Measurements from ENCODE around the gene FAM20B.

The FAM20B gene

DNA sequence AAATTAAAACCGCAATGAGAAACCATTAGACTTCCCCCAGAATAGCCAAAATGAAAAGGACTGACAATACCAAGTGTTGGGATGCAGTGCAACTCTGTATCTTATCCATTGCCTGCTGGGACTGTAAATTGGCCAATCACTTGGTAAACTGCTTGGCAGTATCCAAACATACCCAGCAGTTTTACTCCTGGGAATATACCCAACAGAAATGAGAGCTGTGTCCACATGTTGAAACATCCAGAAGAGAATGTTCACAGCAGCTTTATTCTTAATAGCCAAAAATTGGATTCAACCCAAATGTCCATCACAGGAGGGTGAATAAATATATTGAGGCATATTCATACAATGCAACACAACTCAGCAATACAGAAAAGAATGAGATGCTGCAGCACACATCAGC is 13.7 kb upstream of the FAM20B start:
- in situ Hi-C loops (cut with MboI; ENCODE audit: low pct_unique_long_range_greater_than_20kb, low sequenced_read_pairs, unreplicated experiment) = loop anchor here (25.0 kb wide), 1 partner anchor 250 kb away; no protein-coding TSS in a partner anchor
- DNase-seq (ENCODE audit: low spot score) = no peak

DNA sequence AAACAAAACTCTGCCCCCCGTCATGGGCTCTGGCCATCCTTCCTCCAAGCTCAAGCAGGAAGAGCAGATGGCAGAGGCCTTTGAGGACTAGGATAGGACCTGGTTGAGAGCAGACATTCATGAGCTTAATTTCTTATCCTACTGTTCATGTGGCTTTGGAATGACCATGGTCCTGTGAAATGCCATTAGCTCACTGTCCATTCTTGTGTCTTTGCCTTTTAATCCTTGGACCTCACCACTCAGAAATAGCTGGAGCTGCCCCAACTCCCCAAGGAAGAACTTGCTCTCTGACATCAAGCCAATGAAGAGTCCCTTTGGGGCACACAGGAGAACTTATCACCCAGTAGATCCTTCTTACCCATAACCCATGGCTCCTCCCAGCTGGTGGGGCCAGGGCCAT is 11.6 kb upstream of the FAM20B start:
- TF ChIP-seq, protein P1, sequence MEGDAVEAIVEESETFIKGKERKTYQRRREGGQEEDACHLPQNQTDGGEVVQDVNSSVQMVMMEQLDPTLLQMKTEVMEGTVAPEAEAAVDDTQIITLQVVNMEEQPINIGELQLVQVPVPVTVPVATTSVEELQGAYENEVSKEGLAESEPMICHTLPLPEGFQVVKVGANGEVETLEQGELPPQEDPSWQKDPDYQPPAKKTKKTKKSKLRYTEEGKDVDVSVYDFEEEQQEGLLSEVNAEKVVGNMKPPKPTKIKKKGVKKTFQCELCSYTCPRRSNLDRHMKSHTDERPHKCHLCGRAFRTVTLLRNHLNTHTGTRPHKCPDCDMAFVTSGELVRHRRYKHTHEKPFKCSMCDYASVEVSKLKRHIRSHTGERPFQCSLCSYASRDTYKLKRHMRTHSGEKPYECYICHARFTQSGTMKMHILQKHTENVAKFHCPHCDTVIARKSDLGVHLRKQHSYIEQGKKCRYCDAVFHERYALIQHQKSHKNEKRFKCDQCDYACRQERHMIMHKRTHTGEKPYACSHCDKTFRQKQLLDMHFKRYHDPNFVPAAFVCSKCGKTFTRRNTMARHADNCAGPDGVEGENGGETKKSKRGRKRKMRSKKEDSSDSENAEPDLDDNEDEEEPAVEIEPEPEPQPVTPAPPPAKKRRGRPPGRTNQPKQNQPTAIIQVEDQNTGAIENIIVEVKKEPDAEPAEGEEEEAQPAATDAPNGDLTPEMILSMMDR (IDR thresholded peaks at IDR 0.05; ENCODE audit: extremely low read depth, insufficient read depth, missing control alignments) = no peak
- in situ Hi-C loops (cut with MboI; ENCODE audit: low pct_unique_long_range_greater_than_20kb, low sequenced_read_pairs, unreplicated experiment) = loop anchor here (25.0 kb wide), 1 partner anchor 252 kb away; no protein-coding TSS in a partner anchor
- no peak for DNase-seq (ENCODE audit: low spot score)

More for the DNA sequence above, 13.7 kb upstream of the FAM20B start:
- TF ChIP-seq, protein P1 (IDR thresholded peaks at IDR 0.05; ENCODE audit: extremely low read depth, insufficient read depth, missing control alignments) = no peak

DNA sequence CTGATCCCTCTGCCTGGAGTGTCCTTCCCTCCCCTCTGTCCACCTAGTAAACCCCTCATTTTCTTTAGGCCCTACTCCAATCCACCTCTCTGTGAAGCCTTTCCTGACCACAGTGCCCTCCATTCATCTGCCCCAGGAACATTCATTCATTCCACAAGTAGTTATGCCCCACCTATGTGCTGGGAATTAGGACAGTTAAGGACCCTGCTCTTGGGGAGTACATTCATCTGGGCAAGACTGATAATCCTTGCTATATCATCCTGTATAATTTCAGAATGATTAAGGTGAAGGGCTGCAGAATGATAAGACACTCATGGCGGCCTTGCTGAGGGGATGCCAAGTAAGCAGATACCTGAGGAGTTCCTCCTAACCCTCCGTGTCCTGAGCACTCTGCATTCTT is 10.3 kb upstream of the FAM20B start:
- in situ Hi-C loops (cut with MboI; ENCODE audit: low pct_unique_long_range_greater_than_20kb, low sequenced_read_pairs, unreplicated experiment) = loop anchor here (25.0 kb wide), 1 partner anchor 253 kb away; no protein-coding TSS in a partner anchor
- TF ChIP-seq, protein P1 (IDR thresholded peaks at IDR 0.05; ENCODE audit: extremely low read depth, insufficient read depth, missing control alignments) = no peak
- no peak for DNase-seq (ENCODE audit: low spot score)

DNA sequence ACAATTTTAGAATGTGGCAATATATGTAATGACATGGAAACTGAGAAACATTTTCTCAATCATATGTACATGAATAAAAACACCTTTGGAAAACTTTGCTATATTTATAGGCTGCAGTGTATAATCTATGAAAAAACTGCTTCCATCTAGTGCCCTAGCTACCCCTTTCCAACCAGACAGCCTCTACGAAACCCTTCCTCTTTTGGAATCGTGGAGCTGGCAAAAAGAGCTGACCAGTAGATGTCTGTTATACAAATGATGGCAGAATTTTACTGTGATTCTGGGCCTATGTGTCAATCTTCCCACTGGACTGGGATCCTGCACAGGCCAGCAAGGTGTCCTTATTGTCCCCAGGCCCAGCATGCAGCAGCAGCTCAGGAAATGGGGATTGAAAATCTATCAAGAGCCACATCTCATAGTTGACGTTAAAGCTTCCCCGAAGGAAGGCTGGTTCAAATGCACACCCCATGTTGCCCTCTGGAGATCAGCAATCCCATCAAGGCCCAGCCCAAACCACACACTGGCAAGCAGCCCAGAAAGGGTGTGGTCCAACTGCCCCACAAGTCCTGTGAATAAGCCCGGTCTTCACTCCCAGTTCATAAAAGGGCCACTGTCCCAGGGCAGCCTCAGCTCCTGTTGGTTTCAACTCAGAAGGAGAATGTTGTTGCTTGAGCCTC is 8.8 kb upstream of the FAM20B start:
- DNase-seq (ENCODE audit: low spot score) = no peak
- in situ Hi-C loops (cut with MboI; ENCODE audit: low pct_unique_long_range_greater_than_20kb, low sequenced_read_pairs, unreplicated experiment) = loop anchor here (25.0 kb wide), 1 partner anchor 255 kb away; no protein-coding TSS in a partner anchor
- TF ChIP-seq, protein P1 (IDR thresholded peaks at IDR 0.05; ENCODE audit: extremely low read depth, insufficient read depth, missing control alignments) = no peak

DNA sequence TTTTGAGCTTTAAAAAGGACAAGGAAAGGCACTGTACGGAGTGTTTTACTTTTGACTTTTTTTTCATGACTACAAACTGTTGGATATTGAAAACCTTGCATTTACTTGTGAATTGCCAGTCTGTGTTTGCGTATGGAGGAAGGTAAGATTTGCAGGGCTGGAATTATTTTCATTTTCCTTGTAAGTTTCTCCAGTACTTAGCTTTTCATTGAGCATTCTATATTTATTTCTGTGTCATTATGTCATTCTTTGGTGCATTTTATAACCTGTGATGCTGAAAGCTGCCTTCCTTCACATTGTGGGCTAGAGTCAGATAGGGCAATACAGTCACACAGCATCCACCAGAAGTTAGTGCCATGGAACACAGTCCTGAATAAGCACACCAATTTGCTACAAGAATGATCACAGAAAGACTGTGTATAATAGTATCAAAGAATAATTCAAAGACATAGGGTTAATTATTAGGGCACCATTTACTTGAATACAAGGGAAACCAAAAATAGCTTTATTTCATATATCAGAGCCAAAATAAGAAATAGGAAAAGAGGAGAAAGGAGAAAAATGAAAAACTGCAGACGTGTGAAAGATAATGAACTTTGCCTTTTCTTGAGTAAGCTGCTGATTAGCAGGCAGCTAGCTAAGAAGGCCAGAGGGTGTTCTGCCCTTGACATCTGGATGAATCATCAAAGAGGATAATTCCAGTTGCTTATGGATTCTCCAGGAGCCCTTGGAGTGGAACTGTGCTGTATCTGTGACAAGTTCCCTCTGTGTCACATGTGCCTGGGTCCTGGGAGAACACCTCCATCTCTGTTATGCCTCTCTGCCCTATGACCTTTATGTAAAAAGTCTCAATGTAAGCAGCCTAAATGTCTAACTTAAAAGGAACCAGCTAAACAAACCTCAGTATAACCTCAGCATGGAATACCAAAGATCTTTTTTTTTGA is 8.0 kb upstream of the FAM20B start:
- TF ChIP-seq, protein P1 (IDR thresholded peaks at IDR 0.05; ENCODE audit: extremely low read depth, insufficient read depth, missing control alignments) = no peak
- no peak for DNase-seq (ENCODE audit: low spot score)
- in situ Hi-C loops (cut with MboI; ENCODE audit: low pct_unique_long_range_greater_than_20kb, low sequenced_read_pairs, unreplicated experiment) = loop anchor here (25.0 kb wide), 1 partner anchor 255 kb away; no protein-coding TSS in a partner anchor

DNA sequence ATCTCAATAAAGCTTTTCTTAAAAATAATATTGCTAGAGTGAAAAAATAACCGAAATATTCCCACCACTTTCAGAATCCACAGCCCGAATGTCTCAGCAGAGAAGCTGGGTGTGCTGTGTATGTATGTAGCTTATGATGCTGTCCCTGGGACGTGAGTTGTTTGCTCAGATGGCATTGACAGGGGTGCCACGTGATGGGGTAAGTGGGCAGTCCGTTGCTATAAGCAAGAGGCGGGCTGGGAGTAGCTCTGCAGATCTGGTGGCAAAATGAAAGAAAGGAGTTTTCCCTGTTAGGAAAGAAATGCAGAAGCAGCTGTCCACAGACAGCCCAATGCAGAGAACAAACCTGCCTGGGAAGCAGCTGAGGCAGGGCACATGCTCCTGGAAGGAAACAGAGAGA is 3.8 kb upstream of the FAM20B start:
- TF ChIP-seq, protein P1 (IDR thresholded peaks at IDR 0.05; ENCODE audit: extremely low read depth, insufficient read depth, missing control alignments) = no peak
- no peak for DNase-seq (ENCODE audit: low spot score)
- in situ Hi-C loops (cut with MboI; ENCODE audit: low pct_unique_long_range_greater_than_20kb, low sequenced_read_pairs, unreplicated experiment) = loop anchor here (25.0 kb wide), 1 partner anchor 260 kb away; no protein-coding TSS in a partner anchor
